H54 (cell line): Measurements from ENCODE around the gene ACOT7.
"Not testable (repeated sequence)": the region's sequence is repeated elsewhere in the genome, so short reads cannot be mapped to it uniquely, and the experiment has no call there.

Source experiments
- DNase-seq: peaks from one replicate; pipeline ENCODE4 v3.0.0; 2011; ENCODE audit warnings: low spot score, mixed read lengths; ENCODE audit not compliant: insufficient read length
- FAIRE-seq: peaks from 3 replicates; lab custom pipeline; 2011; peaks lifted over from hg19 to GRCh38; lab: Jason Lieb, UNC
- POLR2A ChIP-seq: IDR thresholded peaks from 2 replicates; pipeline ENCODE4 v1.6.1; 2011; ENCODE audit warnings: low read depth, mild to moderate bottlenecking, low read length

ACOT7 gene

DNA sequence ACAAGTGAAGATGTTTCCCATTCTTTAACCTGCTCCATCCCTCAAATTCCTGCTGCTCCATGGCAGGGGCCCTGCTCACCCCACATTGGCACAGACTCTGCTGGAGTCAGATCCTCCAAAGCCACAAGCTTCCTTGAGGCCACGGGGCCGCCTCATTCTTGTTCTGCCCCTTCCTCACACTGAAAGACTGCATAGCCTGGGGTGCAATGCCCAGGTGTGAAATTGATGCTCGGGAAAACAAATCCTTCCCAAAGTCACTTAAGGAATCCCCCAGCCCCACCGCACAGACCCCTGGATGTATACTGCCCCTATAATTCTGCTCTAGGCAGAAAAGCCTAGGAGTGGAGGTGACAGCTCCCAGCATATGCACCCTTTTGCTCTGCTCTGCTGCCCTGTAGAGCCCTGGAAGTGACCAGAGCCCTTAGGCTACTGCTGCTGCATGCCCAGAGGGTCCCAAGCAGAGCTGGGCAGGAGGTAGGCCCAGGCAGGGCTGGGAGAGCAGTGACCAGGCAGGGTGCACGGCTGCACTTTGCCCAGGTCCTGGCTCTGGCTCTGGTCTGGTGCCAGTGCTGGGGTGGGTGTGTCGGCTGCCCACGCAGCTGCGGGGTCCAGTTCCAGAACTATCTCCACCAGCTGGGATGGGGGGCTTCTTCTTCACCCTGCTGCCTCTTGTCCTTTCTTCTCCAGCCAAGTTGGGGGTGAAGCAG is 24.5 kb upstream of the ACOT7 start:
- no peak for DNase-seq
- FAIRE-seq, result no peak
- no peak for TF ChIP-seq POLR2A

DNA sequence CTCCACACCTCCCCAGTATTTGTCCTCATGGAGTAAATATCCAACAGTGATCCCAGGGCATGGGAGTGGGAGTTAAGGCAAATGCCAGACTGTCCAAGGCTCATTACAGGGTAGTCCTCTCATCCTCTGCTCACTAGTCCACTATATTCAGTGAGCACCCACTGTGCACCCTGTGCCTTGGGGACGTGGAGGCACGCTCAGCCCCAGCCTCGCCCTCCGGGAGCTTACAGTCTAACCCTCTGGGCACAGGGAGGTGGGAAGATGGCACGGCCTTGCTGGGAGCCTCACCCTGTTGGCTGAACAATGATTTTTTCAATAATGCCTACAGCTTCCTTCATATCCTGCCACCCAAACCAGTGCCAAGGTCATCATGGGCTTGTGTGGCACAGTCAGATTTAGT is 23.3 kb upstream of the ACOT7 start:
- no peak for TF ChIP-seq POLR2A
- no peak for FAIRE-seq
- no peak for DNase-seq

DNA sequence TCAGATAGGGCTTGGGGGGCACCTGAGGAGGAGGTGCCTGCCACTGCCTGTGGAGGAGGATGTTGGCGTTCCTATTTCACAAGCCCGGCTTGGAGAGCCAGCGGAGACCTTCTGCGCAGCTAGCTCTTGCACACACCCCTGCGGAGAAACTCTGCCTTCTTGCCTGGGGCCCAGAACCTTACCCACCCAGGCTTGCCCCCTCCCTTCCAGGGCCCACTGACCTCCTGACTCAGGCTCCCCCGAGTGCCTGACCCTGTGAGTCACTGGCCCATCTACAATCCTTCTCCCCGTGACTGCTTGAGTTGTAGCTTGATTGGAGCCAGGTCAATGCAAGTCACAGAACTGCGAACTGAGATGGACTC is 22.7 kb upstream of the ACOT7 start:
- no peak for DNase-seq
- TF ChIP-seq POLR2A, result no peak
- no peak for FAIRE-seq

DNA sequence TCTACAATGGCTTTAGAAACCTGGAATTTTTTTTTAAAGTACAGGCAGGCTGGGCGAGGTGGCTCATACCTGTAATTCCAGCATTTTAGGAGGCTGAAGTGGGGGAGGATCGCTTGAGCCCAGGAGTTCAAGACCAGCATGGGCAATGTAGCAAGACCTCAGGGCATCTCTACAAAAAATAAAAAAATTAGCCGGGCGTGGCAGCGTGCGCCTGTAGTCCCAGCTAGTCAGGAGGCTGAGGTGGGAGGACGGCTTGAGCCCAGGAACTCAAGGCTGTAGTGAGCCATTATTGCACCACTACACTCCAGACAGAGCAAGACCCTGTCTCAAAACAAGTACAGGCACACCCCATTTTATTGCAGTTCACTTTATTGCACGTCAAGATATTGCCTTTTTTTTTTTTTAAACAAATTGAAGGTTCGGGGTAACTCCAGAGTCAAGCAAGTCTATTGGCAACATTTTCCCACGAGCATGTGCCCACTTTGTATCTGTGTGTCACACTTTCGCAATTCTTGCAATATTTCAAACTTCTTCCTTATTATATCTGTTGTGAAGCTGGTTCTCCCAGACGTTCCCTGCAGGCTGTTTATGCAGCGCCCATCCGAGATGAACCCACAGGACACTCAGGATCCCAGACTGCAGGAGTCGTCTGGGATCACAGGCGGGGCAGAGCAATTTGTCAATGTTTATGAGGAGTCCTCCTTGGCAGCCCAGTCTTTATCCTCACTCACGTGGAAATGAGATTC is 21.5 kb upstream of the ACOT7 start:
- DNase-seq, result no peak
- no peak for FAIRE-seq
- no peak for TF ChIP-seq POLR2A

DNA sequence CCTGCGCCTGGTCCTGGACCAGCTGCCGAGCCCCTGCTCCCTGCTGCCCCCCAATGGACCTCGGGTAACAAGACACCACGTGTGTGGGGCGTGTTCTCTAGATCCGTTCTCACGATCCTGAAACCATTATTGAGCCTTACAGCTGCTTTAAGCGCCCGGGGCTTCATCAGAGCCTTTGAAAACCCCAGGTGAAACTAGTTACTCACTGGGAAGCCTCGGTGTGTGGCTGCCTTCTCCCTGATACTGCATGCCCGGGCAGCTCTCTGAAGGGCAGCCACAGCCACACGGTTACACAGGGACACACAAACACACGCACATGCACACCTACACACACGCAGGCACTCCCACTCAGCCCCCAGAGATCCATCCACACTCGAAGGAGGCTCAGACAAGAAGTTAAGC is 20.9 kb upstream of the ACOT7 start:
- DNase-seq (no peak), FAIRE-seq (no peak)
- no peak for TF ChIP-seq POLR2A

DNA sequence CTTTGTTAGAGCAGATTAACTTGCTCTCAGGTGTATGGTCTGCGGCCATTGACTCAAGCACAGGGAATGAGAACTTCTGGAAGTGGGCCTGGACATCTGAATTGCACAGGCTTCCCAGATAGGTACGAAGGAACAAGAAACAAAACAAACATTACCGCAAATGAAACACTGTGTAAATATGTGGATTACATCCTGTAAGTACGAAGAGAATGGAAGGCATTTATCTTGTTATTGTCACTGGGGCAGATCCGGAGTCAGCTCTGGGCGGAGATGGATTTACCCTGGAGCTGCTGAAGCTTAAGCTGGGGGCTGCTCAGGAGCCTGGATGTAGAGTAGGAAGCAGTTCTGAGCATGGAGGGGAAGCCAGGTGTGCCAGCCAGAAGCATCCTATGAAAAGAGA is 19.3 kb upstream of the ACOT7 start:
- FAIRE-seq (no peak), DNase-seq (no peak)
- TF ChIP-seq POLR2A, result no peak

DNA sequence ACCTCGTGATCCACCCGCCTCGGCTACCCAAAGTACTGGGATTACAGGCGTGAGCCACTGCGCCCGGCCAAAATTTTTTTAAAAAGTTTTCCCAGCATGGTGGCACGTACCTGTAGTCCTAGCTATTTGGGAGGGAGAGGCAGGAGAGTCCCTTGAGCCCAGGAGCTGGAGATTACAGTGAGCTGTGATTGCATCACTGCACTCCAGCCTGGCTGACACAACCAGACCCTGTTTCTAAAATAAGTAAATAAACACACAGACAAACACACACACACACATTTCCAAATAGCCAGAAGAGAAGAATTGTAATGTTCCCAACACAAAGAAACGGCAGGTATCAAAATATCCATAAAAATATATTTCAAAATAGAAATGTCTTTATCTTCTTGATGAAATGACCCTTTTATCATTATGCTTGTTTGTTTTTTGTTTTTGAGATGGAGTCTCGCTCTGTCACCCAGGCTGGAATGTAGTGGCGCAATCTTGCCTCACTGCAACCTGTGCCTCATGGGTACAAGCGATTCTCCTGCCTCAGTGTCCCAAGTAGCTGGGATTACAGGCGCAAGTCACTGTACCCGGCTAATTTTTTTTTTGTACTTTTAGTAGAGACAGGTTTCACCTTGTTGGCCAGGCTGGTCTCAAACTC is 16.8 kb upstream of the ACOT7 start:
- TF ChIP-seq POLR2A, result no peak
- no peak for DNase-seq
- no peak for FAIRE-seq

DNA sequence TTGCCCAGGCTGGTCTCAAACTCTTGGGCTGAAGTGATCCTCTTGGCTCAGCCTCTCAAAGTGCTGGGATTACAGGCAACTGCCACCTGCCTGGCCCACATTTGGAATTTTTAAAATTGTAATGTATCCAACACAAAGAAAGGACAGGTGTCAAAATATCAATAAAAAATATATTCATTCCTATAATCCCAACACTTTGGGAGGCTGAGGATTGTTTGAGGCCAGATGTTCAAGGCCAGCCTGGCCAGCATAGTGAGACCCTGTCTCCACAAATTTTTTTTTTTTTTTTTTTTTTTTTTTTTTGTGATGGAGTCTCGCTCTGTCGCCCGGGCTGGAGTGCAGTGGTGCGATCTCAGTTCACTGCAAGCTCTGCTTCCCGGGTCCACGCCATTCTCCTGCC is 16.2 kb upstream of the ACOT7 start:
- no peak for DNase-seq
- no peak for FAIRE-seq
- no peak for TF ChIP-seq POLR2A

DNA sequence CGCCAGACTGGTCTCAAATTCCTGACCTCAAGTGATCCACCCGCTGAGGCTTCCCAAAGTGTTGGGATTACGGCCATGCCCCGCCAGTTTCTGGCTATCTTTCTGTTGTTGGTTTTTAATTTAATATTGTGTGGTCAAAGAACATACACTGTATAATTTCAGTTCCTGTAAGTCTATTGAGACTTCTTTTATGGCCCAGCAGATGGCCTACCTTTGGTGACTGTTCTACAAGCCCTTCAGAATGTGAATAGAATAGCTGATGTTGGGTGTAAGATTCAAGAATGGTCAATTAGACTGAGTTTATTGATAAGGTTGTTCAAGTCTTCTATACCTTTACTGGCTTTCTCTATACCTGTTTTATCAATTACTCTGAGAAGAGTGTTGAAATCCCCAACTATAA is 15.5 kb upstream of the ACOT7 start:
- no peak for TF ChIP-seq POLR2A
- FAIRE-seq (no peak), DNase-seq (no peak)

DNA sequence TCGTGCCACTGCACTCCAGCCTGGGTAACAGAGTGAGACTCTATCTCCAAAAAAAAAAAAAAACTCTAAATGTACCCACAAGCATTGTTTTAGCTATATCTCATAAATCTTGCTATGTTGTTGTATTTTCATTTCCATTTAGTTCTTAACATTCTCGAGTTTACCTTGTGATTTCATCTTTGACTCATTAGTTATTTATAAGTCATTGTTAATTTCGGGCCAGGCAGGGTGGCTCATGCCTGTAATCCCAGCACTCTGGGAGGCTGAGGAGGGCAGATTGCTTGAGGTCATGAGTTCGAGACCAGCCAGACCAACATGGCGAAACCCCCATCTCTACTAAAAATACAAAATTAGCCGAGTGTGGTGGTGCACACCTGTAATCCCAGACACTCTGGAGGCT is 14.5 kb upstream of the ACOT7 start:
- DNase-seq (no peak), FAIRE-seq (no peak)
- TF ChIP-seq POLR2A, result no peak

DNA sequence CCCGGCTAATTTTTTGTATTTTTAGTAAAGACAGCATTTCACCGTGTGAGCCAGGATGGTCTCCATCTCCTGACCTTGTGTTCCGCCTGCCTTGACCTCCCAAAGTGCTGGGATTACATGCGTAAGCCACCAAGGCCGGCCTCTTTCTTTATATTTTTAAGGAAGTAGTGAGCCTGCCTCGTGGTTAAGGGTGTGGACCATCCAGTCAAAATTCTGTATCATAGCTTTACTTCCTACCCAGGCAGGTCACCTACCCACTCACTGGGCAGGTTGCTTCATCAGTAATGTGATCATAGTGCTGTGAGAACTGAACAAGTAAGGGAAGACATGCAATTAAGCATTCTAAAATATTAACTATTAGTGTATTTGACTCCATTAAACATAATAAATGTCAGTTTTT is 8.1 kb upstream of the ACOT7 start:
- FAIRE-seq (no peak), DNase-seq (no peak)
- TF ChIP-seq POLR2A, result no peak

DNA sequence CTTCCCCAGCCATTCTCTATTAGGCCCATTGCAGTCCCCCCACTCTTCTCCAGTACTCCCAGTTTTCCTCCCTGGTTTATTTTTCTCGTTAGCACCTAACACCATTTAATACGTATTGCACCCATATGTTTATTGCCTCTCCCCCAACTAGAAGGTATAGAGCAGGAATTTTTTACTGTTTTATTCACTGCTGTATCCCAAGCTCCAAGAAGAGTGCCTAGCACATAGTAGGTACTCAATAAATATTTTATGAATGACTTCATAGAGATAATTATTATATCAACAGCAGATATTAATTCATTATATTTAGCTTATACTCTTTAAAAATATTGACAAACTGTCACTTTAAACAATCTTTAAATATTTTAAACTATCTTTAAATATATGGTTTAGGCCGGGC is 5.7 kb upstream of the ACOT7 start:
- DNase-seq, result no peak
- no peak for FAIRE-seq
- TF ChIP-seq POLR2A, result no peak

DNA sequence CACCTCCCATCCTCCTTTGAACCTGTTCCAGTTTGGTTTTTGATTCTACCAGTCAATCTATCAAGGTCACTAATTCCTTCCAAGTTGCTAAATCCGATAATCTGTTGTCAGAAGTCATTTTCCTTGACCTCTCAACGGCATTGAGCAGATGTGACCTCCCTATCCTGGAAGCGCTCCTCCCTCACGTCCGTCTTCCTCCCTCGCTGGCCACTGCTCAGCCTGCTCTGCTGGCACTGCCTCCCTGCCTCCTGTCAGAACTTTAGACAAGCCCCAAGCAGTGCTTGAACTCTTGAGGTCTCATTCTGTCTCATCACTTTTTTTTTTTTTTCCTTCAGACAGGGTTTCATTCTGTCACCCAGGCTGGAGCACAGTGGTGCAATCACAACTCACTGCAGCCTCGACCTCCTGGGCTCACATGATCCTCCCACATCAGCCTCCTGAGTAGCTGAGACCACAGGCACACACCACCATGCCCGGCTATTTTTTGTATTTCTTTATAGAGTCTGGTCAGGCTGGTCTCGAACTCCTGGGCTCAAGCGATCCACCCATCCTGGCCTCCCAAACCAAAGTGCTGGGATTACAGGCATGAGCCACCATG is 4.4 kb upstream of the ACOT7 start:
- no peak for TF ChIP-seq POLR2A
- DNase-seq, result no peak
- no peak for FAIRE-seq

DNA sequence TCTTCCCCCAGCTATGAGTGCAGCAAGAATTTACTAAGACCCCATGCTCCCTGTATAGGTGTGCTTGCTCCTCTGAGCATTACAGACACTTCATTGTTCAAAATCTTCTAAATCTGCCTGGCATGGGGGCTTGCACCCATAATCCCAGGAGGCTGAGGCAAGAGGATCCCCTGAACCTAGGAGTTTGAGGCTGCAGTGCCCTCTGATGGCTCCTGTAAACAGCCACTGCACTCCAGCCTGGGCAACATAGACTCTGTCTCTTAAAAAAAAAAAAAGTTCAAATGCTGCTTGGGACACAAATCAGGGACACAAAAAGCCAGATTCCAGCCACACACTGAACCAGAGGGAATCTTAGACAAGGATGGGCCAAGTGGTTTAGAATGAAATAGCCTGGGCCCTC is 3.4 kb upstream of the ACOT7 start:
- no peak for FAIRE-seq
- no peak for TF ChIP-seq POLR2A
- no peak for DNase-seq

DNA sequence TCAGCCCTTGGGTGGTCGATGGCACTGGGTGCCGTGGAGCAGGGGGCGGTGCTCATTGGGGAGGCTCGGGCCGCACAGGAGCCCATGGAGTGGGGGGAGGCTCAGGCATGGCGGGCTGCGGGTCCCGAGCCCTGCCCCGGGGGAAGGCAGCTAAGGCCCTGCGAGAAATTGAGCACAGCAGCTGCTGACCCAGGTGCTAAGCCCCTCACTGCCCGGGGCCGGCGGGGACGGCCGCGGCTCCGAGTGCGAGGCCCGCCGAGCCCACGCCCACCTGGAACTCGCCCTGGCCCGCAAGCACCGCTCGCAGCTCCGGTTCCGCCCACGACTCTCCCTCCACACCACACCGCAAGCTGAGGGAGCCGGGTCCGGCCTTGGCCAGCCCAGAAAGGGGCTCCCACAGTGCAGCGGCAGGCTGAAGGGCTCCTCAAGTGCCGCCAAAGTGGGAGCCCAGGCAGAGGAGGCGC is 2.2 kb upstream of the ACOT7 start:
- not testable (repeated sequence) for FAIRE-seq, DNase-seq

DNA sequence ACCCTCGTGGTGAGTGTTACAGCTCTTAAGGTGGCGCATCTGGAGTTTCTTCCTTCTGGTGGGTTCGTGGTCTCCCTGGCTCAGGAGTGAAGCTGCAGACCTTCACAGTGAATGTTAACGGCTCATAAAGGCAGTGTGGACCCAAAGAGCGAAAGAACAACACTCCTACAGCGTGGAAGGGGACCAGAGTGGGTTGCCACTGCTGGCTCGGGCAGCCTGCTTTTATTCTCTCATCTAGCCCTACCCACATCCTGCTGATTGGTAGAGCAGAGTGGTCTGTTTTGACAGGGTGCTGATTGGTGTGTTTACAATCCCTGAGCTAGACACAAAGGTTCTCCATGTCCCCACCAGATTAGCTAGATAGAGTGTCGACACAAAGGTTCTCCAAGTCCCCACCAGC is 1.6 kb upstream of the ACOT7 start:
- DNase-seq, FAIRE-seq: not testable (repeated sequence)
